ENCODE results near the gene GAB4.
"Not testable (repeated sequence)": the region's sequence is repeated elsewhere in the genome, so short reads cannot be mapped to it uniquely, and the experiment has no call there.

GAB4 gene

DNA sequence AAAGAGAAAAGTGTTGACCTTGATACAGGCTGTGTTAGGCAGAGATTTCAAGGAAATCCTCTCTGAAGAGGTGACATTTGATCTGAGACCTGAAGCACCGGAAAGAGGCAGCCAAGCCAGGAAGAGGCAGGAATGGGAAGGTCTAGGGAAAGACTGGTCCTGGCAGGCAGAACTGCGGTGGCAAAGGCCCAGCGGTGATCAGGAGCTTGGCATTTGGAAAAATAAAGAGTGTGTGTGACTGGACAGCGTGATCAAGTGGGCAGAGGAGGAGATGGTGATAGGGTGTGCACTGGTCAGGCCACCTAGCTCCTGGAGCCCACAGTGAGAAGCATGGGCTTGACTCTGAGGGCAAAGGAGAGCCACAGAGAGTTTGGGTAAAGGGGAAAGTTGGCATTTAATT is 27.2 kb upstream of the GAB4 start:
- TF ChIP-seq, protein P1, sequence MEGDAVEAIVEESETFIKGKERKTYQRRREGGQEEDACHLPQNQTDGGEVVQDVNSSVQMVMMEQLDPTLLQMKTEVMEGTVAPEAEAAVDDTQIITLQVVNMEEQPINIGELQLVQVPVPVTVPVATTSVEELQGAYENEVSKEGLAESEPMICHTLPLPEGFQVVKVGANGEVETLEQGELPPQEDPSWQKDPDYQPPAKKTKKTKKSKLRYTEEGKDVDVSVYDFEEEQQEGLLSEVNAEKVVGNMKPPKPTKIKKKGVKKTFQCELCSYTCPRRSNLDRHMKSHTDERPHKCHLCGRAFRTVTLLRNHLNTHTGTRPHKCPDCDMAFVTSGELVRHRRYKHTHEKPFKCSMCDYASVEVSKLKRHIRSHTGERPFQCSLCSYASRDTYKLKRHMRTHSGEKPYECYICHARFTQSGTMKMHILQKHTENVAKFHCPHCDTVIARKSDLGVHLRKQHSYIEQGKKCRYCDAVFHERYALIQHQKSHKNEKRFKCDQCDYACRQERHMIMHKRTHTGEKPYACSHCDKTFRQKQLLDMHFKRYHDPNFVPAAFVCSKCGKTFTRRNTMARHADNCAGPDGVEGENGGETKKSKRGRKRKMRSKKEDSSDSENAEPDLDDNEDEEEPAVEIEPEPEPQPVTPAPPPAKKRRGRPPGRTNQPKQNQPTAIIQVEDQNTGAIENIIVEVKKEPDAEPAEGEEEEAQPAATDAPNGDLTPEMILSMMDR (IDR thresholded peaks at IDR 0.05) = no peak
- Histone ChIP-seq H3K27ac (no peak overlapping the region), H3K4me3 (no peak overlapping the region)
- no peak for DNase-seq (ENCODE audit: low spot score)

DNA sequence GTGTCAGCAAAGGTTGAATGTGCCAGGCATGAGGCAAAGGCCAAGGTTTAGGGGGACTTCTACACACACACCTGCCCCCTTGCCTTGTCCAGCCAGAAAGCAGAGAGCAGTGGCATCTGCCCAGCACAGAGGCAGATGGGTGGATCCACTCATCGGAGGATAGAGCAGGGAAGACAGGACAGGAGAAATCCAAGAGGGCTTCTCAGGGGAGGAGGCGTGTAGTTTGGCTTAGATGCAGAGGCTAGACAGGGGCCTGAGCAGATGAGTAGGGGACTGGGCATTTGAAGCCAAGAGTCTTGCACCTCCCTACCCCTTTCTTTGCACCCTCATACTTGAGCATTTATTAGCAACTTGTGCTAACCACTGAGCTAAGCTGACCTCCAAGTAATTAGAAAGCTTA is 26.5 kb upstream of the GAB4 start:
- not testable (repeated sequence) for DNase-seq (ENCODE audit: low spot score); H3K4me3 ChIP-seq; H3K27ac ChIP-seq

DNA sequence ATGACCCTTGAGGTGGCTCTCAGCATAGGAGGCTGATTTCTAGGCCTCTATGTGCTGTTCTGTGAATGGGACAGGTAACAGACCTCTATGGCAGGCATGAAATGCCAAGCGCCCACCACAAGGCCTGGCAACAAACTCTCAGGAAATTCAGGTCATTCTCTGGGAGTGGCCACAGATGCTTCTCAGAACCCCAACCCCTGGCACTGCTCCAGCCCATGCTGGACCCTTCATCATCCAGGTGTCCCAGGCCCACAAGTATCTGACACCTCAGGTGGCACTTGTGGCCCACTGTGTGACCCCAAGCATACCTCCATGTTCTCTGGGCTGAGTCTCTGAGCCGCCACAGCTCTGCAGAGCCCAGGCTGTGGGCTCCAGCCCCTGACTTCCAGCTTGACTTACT is 24.3 kb upstream of the GAB4 start:
- H3K4me3 ChIP-seq; DNase-seq (ENCODE audit: low spot score); H3K27ac ChIP-seq: not testable (repeated sequence)

DNA sequence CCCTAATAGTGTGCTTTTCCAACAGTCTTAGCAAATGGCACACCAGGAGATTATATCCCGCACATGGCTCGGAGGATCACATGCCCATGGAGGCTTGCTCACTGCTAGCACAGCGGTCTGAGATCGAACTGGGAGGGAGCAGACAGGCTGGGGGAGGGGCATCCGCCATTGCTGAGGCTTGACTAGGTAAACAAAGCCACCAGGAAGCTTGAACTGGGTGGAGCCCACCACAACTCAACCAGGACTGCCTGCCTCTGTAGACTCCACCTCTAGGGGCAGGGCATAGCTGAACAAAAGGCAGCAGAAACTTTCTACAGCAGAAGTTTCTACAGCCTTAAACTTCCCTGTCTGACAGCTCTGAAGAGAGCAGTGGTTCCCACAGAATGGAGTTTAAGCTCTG is 16.4 kb upstream of the GAB4 start:
- DNase-seq (ENCODE audit: low spot score); H3K27ac ChIP-seq; H3K4me3 ChIP-seq: not testable (repeated sequence)

DNA sequence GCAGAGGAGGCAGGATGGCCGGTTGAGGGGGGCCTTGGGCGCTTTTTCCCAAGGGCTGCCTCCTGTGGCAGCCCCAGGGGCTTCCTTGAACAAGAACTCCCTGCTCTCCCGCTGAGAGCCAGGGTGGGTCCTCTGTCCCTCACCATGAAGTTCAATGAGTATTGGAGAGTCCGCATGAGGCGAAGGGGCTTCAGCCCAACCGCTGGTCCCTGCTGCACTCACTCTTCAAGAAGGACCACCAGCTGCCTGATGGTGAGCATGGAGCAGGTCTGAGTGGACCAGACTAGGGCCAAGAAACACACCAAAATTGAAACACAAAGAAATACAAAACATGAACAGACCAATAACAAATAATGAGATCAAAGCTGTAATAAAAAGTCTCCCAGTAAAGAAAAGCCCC is 7.5 kb upstream of the GAB4 start:
- H3K4me3 ChIP-seq; DNase-seq (ENCODE audit: low spot score); H3K27ac ChIP-seq: not testable (repeated sequence)

DNA sequence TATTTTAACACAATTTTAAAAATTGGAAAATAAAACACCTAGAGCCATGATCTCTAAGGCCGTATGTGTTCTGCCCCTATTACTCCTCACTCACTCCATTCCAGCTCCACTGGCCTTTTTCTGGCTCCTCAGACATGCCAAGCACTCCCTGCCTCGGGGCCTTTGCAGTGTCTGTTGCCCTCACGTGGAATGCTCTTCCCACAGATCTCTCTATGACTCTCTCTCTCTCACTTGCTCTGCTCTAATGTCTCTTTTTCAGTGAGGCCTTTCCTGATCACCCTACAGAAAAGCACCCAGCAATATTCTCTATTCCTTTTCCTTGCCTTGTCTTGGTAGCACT is 6.0 kb upstream of the GAB4 start:
- H3K27ac ChIP-seq; H3K4me3 ChIP-seq; DNase-seq (ENCODE audit: low spot score): not testable (repeated sequence)

DNA sequence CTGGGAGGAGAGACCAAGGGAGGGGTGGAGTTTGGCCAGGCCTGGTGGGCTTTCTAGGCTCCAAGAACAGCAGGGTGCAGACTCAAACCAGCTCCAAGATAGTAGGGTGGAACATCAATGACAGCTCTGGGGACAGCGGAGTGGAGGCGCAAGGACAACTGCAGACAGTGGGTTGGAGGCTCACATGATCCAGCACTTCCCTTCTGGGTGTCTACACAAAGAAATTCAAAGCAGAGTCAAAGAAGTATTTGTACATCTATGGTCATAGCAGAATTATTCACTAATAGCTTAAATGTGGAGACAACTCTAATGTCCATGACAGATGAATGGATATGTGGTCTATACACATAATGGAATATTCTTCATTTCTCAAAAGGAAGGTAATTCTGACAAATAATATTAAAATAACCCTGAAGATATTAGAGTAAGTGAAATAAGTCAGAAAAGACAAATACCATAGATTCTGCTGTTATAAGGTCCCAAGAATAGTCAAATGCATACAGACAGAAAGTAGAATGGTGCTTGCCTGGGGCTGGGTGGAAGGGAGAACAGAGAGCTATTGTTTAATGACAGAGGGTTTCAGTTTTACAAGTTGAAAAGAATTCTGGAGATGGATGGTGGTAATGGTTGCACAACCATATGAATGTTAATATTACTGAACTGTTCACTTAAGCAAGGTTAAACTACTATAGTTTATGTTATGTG is 5.5 kb upstream of the GAB4 start:
- no peak for DNase-seq (ENCODE audit: low spot score)
- Histone ChIP-seq H3K27ac (no peak overlapping the region), H3K4me3 (no peak overlapping the region)
- TF ChIP-seq, protein P1 (IDR thresholded peaks at IDR 0.05) = no peak

DNA sequence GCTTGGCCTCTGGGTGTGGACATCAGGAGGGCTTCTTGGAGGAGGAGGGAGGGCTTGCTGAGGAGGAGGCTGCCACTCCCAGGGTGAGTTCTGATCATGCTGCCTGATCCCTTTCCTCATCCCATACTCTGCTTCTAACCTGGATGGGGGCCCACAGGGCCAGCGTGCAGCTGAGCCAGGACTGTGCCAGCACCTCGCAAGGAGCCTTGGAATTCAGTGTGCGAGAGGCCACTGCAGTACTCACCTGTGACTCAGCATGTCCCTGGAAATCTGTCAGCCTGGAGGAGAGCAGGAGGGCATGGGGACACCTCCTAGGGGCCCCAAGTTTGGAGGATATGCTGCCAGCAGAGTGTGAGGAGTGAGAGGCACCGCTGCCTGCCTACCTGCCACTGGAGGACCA is 4.2 kb upstream of the GAB4 start:
- TF ChIP-seq, protein P1 (IDR thresholded peaks at IDR 0.05) = no peak
- no peak for DNase-seq (ENCODE audit: low spot score)
- no peak overlapping the region for H3K4me3 ChIP-seq
- H3K27ac ChIP-seq = no peak overlapping the region

DNA sequence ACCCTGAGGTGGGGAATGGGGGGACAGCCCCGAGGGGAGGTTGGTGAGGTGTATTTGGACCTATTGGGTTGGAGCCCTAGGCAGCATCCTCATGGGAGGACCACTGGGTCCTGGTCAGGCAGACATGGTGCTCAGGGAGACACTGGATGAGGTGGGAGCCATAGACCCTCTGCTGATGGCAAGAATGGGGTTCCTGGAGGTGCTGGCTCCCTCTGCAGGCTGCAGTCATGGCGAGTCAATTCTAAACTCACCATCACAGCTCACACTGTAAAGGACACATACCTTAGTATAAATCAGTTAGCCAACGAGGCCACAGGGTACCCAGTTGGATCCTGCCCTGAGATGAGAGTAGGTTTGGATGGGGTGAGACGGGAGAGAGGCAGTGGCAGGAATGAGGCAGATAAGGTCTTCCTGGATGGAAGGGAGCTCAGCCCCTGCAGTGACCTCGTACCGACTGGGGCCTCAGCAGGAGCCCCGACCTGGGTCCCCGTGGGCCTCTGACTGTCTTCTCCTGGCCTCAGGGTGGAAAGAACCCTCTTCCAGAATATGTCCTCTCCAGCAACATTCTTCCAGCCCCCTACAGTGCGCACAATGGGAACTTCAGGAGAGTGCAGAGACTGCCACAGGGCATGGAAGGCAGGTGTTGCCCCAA is 1.7 kb upstream of the GAB4 start:
- no peak overlapping the region for H3K4me3 ChIP-seq
- H3K27ac ChIP-seq = no peak overlapping the region
- no peak for DNase-seq (ENCODE audit: low spot score)
- TF ChIP-seq, protein P1 (IDR thresholded peaks at IDR 0.05) = no peak

DNA sequence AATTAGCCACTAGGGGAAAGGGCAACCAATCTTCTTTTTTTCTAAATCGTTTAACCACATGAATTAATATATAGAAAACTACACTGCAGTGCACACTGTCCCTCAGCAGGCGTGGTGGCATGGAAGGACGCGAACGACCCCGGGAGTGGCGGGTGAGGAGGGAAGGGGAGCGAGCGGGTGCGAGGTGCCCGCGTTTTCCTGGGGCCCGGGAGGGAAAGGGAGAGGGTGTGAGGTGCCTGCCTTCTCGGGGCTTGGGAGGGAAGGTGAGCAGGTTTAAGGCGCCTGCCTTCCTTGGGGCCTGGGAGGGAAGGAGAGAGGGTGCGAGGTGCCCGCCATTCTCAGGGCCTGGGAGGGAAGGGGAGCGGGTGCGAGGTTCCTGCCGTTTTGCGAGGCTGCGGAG is 765 bp downstream of the GAB4 start:
- TF ChIP-seq, protein P1 (IDR thresholded peaks at IDR 0.05) = no peak
- no peak for DNase-seq (ENCODE audit: low spot score)

More for the DNA sequence above, 765 bp downstream of the GAB4 start:
- Histone ChIP-seq H3K4me3 (no peak overlapping the region), H3K27ac (no peak overlapping the region)
